NCI-H1105 treated with DMSO at 0.1 percent for 48 hours (cell line): ENCODE measurements around the gene RBP2.
"Not testable (repeated sequence)": the region's sequence is repeated elsewhere in the genome, so short reads cannot be mapped to it uniquely, and the experiment has no call there.

Source experiments
- DNase-seq: peaks from one replicate; lab custom pipeline; 2025; lab: John Stamatoyannopoulos, UW

RBP2 gene

GRCh38 chr3:139443186-139443585 lies 33.1 kb downstream of the RBP2 start:
- no peak for DNase-seq

- DNase-seq: no peak
Observed at GRCh38 chr3:139441656-139442055, 34.7 kb downstream of the RBP2 start.

GRCh38 chr3:139440639-139441556 lies 35.4 kb downstream of the RBP2 start:
- DNase-seq: no peak

- DNase-seq: no peak
Observed at GRCh38 chr3:139439278-139439677, 37.0 kb downstream of the RBP2 start.

GRCh38 chr3:139434764-139435307 lies 41.5 kb downstream of the RBP2 start:
- no peak for DNase-seq

GRCh38 chr3:139434228-139434627 lies 42.1 kb downstream of the RBP2 start:
- DNase-seq: no peak

- DNase-seq: no peak
Observed at GRCh38 chr3:139433089-139433488, 43.2 kb downstream of the RBP2 start.

- peak; percentile 17 for DNase-seq
Observed at GRCh38 chr3:139430493-139430892, 45.8 kb downstream of the RBP2 start.

- DNase-seq: peak; percentile 91
Observed at GRCh38 chr3:139427283-139428060, 48.8 kb downstream of the RBP2 start.

GRCh38 chr3:139425745-139426400 lies 50.4 kb downstream of the RBP2 start:
- DNase-seq: no peak

GRCh38 chr3:139423232-139423631 lies 53.1 kb downstream of the RBP2 start:
- no peak for DNase-seq

GRCh38 chr3:139421460-139421859 lies 54.9 kb downstream of the RBP2 start:
- DNase-seq: no peak

- DNase-seq: peak; percentile 48
Observed at GRCh38 chr3:139421040-139421439, 55.3 kb downstream of the RBP2 start.

- no peak for DNase-seq
Observed at GRCh38 chr3:139418144-139418543, 58.2 kb downstream of the RBP2 start.

GRCh38 chr3:139416275-139416674 lies 60.0 kb downstream of the RBP2 start:
- DNase-seq: no peak

GRCh38 chr3:139414608-139415224 lies 61.6 kb downstream of the RBP2 start:
- no peak for DNase-seq

- DNase-seq: not testable (repeated sequence)
Observed at GRCh38 chr3:139412891-139413290, 63.4 kb downstream of the RBP2 start.
